GM04503 (cell line): Measurements from ENCODE around the gene CFAP119.
A peak's percentile ranks its signal among the peaks of the same experiment; 100 is the strongest.
"Not testable (repeated sequence)": the region's sequence is repeated elsewhere in the genome, so short reads cannot be mapped to it uniquely, and the experiment has no call there.

ENCODE experiments used
- DNase-seq: peaks from one replicate; pipeline ENCODE4 v3.0.0-alpha.2; 2012; ENCODE audit warnings: low read depth

The CFAP119 gene

GRCh38 chr16:30761928-30762902, at the start of gene CFAP119, which contains the start of gene RNF40:
TSS of gene CFAP119 (minus strand) at chr16:30762062. CDS start at chr16:30761748, 314 bp downstream.
TSS of gene RNF40 (plus strand) at chr16:30762322. CDS start at chr16:30762546, 224 bp downstream.
- peak; percentile 90 for DNase-seq

DNA sequence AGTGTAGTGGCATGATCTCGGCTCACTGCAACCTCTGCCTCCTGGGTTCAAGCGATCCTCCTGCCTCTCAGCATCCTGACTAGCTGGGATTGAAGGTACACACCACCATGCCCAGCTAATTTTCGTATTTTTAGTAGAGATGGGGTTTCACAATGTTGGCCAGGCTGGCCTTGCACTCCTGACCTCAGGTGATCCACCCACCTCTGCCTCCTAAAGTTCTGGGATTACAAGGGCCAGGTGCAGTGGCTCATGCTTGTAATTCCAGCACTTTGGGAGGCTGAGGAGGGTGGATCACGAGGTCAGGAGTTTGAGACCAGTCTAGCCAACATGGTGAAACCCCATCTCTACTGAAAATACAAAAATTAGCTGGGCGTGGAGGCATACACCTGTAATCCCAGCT, 47.8 kb upstream of the CFAP119 start:
- not testable (repeated sequence) for DNase-seq

DNA sequence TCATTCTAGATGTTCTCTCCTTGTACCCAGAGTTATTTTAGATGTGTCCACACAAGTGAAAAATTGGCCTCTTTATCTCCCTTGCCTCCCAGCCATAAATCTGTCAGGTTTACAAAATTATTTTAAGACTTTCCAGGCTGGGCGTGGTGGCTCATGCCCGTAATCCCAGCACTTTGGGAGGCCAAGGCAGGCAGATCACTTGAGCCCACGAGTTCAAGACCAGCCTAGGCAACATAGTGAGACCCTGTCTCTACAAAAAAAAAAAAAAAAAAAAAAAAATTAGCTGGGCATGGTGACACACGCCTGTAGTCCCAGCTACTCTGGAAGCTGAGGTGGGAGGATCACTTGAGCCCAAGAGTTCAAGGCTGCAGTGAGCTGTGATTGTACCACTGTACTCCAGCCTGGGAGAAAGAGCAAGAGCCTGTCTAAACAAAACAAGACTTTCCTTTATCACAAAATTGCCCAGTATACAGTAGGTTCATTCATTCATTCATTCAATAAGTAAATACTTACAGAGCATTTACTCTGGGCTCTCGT, 47.1 kb upstream of the CFAP119 start:
- not testable (repeated sequence) for DNase-seq

DNA sequence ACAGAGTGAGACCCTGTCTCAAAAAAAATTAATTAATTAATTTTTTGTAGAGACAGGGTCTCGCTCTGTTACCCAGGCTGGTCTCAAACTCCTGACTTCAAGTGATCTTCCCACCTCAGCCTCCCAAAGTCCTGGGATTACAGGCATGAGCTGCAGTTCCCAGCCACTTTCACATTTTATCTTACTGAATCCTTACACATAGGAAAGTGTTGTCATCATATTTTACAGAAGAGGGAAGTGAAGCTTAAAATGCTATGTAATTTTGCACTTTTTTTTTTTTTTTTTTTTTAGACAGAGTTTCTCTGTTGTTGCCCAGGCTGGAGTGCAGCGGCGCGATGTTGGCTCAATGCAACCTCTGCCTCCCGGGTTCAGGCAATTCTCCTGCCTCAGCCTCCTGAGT, 46.3 kb upstream of the CFAP119 start:
- no peak for DNase-seq

- no peak for DNase-seq
Measured at GRCh38 chr16:30805370-30806169, 43.7 kb upstream of the CFAP119 start.

GRCh38 chr16:30805056-30805369, 43.2 kb upstream of the CFAP119 start:
- no peak for DNase-seq

DNA sequence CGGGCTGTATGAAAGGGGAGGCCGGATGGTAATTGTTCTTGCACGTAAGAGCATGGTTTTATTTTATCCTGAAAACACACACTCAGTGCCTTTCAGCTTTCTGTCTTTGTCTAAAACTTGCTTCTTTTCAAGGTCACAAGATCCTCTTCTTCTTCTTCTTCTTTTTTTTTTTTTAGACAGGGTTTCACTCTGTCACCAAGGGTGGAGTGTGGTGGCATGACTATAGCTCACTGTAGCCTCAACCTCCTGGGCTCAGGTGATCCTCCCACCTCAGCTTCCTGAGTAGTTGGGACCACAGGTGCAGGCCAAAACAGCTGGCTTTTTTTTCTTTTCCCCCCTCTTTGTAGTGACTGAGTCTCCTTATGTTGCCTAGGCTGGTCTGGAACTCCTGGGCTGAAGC, 41.1 kb upstream of the CFAP119 start:
- DNase-seq, result no peak

- DNase-seq, result no peak
Measured at GRCh38 chr16:30797670-30798309, 35.9 kb upstream of the CFAP119 start.

- no peak for DNase-seq
Measured at GRCh38 chr16:30794634-30795033, 32.8 kb upstream of the CFAP119 start.

- DNase-seq, result no peak
Measured at GRCh38 chr16:30793508-30794069, 31.7 kb upstream of the CFAP119 start.

DNA sequence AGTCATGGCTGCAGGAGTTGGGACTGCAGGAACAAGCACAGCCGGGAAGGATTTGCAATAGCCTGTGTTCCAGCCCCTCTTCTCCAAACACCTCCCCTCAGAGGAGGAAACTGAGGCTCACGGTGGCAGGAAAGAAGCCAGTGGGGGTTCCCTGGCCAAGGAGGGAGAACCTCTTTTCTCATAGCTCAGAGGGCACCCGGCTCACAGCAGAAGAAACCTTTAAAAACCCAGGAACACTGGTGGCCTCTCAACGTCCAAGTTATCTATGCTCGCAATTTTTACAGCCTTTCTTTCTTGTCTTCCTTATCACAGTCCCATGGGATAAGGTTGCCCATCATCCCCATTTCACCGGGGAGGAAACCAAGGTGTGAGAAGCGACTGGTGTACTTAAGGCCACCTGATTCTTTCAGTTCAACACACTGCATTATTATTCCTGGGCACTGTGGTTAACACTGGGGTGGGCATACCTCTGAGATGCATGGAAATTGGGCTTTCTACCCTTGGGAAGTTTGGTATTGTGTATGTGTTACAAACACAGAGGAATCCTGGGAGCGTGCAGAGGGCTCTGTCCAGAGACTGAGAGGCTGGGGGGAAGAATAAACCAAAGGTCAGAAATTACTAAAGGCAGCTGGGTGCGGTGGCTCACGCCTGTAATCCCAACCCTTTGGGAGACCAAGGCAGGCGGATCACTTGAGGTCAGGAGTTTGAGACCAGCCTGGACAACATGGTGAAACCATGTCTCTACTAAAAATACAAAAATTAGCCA, 25.9 kb upstream of the CFAP119 start:
- DNase-seq, result no peak

GRCh38 chr16:30786936-30787612, 25.2 kb upstream of the CFAP119 start, which contains the start of gene ZNF629:
TSS of gene ZNF629 (minus strand) at chr16:30787205. CDS start at chr16:30784482, 2,723 bp downstream.
- DNase-seq, result no peak

DNA sequence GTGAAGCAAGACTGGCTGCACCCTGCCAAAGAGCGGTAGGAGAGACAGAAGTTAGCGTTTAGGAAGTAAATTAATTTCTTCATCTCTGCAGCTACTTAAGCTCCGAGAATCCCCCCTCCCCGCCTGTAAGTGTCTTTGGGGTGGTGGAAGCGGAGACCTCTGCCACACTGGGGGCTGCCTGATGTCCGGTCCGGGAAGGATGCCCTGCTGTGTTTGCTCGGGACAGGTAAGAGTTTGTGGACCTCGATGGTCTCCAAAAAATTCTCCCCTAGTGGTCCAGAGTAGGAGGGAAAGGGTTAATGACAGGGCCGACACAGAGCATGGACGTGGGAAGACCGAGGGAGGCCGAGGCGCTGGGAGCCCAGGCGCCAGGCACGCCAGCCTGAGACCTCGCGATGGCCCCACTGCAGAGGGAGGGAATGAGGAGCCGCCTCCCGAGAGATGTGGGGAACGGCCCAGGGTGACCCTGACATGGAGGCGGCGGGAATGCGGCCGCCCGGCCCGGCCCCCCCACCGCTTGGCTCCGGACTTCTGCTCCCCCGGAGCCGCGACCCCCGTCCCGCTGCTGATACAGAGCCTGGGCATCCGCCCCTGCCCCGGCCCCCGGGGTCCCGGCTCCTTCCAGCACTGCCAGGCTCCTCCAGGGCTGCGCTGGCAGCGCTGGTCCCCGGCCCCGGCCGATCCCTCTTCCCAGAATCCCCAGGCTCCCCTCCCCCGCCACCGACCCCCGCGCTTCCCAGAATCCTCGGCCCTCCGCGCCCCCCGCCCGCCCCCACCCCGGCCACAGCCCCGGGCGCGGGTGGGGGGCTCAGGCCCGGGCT, 24.5 kb upstream of the CFAP119 start:
- no peak for DNase-seq

DNA sequence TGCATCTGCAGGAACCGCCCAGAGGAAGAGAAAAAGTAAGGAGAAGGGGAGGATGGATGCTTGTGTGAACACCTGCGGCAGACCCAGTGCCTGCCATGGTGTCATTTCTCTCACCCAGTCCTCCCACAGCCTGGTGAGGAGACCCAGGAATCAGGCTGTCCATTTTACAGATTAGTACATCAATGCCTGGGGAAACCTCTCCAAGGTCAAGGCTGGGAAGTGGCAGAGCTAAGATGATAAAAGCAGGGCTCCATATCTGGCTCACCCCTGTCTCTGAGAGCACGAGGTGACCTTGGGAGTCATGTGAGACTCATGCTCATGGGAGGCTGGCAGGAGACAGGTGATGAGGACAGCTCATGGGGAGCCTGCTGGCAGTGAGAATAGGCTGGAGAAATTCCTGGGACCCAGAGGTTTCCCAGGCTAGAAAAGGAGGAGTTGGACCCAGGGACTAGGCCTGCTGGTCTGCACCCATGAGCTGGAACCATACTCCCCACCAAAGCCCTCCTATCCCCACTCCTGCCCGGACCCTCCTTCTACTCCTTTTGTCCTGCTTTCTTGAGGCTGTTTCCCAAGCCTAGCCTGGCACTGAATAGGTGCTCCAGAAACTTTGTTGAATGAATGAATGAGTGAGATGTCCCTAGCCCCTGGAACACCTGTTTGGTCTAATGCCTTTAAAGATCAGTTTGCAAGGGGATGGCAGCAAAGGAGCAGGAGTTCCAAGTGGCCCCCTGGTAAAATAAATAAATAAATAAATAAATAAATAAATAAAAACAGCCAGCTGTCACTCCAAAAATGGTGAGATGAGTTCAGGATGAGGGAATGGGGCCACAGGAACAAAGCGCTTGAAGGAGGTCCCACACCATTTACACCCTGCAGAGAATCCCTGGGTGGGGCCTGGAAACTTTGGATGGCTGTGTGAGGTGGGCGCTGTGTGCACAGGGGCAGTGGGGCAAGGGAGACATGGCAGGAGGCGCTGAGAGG, 23.6 kb upstream of the CFAP119 start:
- DNase-seq, result no peak

- no peak for DNase-seq
Measured at GRCh38 chr16:30784215-30784614, 22.4 kb upstream of the CFAP119 start.

- no peak for DNase-seq
Measured at GRCh38 chr16:30783280-30784109, 21.6 kb upstream of the CFAP119 start.
